ENCODE results near the gene KIAA1755. TPM values are rescaled to one million over a fixed set of nuclear protein-coding genes. Genes with fewer than 3 reads are reported as not detected.

The KIAA1755 gene
- total and polyA plus RNA-seq, 9 of the 15 experiments (the other 6 are each of a cell fraction or from before 2014, with no cell fraction given), result not detected

- TF ChIP-seq ZNF512 (tag; IDR thresholded peaks at IDR 0.05) (no peak), GATAD2B (IDR thresholded peaks at IDR 0.05; ENCODE audit: borderline replicate concordance) (no peak), ARID2 (IDR thresholded peaks at IDR 0.05) (no peak), ZNF583 (CRISPR knock-in tag; IDR thresholded peaks at IDR 0.05) (no peak), ZNF77 (CRISPR knock-in tag; IDR thresholded peaks at IDR 0.05) (no peak), HDAC3 (IDR thresholded peaks at IDR 0.05; ENCODE audit: borderline replicate concordance, partially characterized antibody) (no peak)
- TF ChIP-seq, protein P1, sequence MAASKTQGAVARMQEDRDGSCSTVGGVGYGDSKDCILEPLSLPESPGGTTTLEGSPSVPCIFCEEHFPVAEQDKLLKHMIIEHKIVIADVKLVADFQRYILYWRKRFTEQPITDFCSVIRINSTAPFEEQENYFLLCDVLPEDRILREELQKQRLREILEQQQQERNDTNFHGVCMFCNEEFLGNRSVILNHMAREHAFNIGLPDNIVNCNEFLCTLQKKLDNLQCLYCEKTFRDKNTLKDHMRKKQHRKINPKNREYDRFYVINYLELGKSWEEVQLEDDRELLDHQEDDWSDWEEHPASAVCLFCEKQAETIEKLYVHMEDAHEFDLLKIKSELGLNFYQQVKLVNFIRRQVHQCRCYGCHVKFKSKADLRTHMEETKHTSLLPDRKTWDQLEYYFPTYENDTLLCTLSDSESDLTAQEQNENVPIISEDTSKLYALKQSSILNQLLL (CRISPR knock-in tag; IDR thresholded peaks at IDR 0.05; ENCODE audit: borderline replicate concordance), result no peak
Measured at GRCh38 chr20:38272398-38272797, 11.9 kb upstream of the KIAA1755 start (continued).

GRCh38 chr20:38271608-38272120, 11.1 kb upstream of the KIAA1755 start:
- Histone ChIP-seq H4K20me1 (replicated peaks; ENCODE audit: control insufficient read depth, insufficient read depth, low read length) (no peaks in the 10 kb centered on the region), H3K9me1 (ENCODE audit: control insufficient read depth, insufficient read depth, low read length) (no peaks in the 10 kb centered on the region), H3K79me2 (ENCODE audit: control insufficient read depth, insufficient read depth, low read length) (no peaks in the 10 kb centered on the region), H3K4me3 (no peak overlapping the region), H3K27ac (ENCODE audit: extremely low read depth, low read depth, low read length) (no peak overlapping the region), H3K4me2 (ENCODE audit: insufficient read depth, low read length) (no peak overlapping the region), H3K27me3 (ENCODE audit: control insufficient read depth in 2 of 2, insufficient read depth in 2 of 2, low read length in 2 of 2) (peaks cover 0 to 25% of the 10 kb centered on the region in 2 experiments; a peak in 3 of 5 replicates), H2AFZ (ENCODE audit: low read depth, low read length) (no peak overlapping the region), H3K36me3 (ENCODE audit: control insufficient read depth, insufficient read depth, low read length) (no peaks in the 10 kb centered on the region), H3K4me1 (replicated peaks in 1 of 2; ENCODE audit: control insufficient read depth in 2 of 2, insufficient read depth in 2 of 2, low read length in 2 of 2) (no peaks in the 10 kb centered on the region), H3K9ac (ENCODE audit: insufficient read depth in 1 of 2, low read depth in 2 of 2, low read length in 2 of 2) (no peak overlapping the region), H3K9me3 (replicated peaks; ENCODE audit: control insufficient read depth, insufficient read depth, low read depth, low read length) (no peaks in the 10 kb centered on the region)
- BruUV-seq (replicated peaks), result no TSS peak
- POLR2A ChIA-PET, result no interaction called here
- intact Hi-C loops (cut with micrococcal nuclease), result no loop called here
- 23% methylated on average over 2 of the region's 2 CpGs for WGBS (ENCODE audit: insufficient coverage, low coverage, missing lambda C conversion rate)
- FAIRE-seq, result no peak
- CTCF ChIA-PET (ENCODE audit: low intra/inter-chr PET ratio), result no interaction called here
- in situ Hi-C loops (cut with MboI), result no loop called here
- no peak for DNase-seq (ENCODE audit: extremely low read depth in 1 of 4, low spot score in 3 of 4)
- no peak for ATAC-seq
- no peak for TF ChIP-seq RB1 (IDR thresholded peaks at IDR 0.05; ENCODE audit: low read depth)
- no peak for TF ChIP-seq MTA3 (IDR thresholded peaks at IDR 0.05; ENCODE audit: borderline replicate concordance)
- TF ChIP-seq MEF2A (IDR thresholded peaks at IDR 0.05; ENCODE audit: control insufficient read depth, low read depth, low read length), result no peak
- TF ChIP-seq MCM7 (IDR thresholded peaks at IDR 0.05), result no peak
- TF ChIP-seq PBX2 (CRISPR knock-in tag; IDR thresholded peaks at IDR 0.05; ENCODE audit: low read depth), result no peak
- TF ChIP-seq PBX2 (tag; conservative IDR thresholded peaks at IDR 0.05; ENCODE audit: low read depth), result no peak
- TF ChIP-seq CBX5 (IDR thresholded peaks at IDR 0.05; ENCODE audit: borderline replicate concordance, low read depth), result no peak
- TF ChIP-seq NFXL1 (CRISPR knock-in tag; IDR thresholded peaks at IDR 0.05), result no peak
- TF ChIP-seq TRIM25 (IDR thresholded peaks at IDR 0.05; ENCODE audit: borderline replicate concordance), result no peak

Measured in K562 (cell line).